ENCODE measurements around the gene CCDC167. TPM values are rescaled to one million over a fixed set of nuclear protein-coding genes. Genes with fewer than 3 reads are reported as not detected.

Gene CCDC167
- total RNA-seq, 1 donor from 2014 or later, result 28.4 TPM

DNA sequence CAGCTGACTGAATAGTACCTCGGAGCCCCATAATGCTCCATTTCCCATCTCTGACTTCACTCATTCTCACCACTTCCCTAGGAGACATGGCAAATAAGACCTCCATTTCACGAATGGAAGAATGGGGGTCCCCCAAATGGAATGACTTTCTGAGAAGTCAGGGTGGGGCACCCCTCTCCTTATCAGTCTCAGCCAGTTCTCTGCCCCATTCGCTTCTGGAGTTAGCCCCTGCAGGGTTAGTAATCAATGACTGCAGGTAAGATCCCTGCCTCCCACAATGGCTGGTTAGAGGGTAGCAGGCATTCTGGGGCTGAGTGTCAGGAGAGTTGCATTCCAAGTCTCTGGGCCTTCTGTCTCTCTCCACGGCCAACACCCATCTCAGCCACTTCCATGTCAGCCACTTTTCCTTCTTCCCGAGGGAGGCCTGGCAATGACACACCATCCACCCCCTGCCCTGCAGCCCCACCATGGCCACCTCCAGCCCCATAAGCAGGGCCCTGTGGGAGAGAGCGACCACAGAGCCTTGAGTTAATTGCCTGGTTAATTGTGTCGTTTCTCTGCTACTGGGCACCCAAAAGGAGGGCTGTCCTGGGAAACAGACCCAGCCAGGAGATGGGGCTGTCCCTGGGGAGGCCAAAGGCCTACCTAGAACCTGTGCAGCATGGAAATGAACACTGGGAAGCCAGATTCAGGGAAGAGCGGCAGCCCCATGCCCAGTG is 13.4 kb downstream of the CCDC167 start:
- Histone ChIP-seq H3K27me3 (no peaks in the 10 kb centered on the region), H3K9me3 (no peaks in the 10 kb centered on the region), H3K36me3 (peaks cover 24 to 32% of the 10 kb centered on the region in 2 donors), H3K4me3 (no peak overlapping the region), H3K4me1 (no peaks in the 10 kb centered on the region), H3K27ac (no peak overlapping the region)
- intact Hi-C loops (cut with DNase I), result loop anchor here (10.0 kb wide), 1 partner anchor 1009 kb away; no protein-coding TSS in a partner anchor
- TF ChIP-seq, protein P1, sequence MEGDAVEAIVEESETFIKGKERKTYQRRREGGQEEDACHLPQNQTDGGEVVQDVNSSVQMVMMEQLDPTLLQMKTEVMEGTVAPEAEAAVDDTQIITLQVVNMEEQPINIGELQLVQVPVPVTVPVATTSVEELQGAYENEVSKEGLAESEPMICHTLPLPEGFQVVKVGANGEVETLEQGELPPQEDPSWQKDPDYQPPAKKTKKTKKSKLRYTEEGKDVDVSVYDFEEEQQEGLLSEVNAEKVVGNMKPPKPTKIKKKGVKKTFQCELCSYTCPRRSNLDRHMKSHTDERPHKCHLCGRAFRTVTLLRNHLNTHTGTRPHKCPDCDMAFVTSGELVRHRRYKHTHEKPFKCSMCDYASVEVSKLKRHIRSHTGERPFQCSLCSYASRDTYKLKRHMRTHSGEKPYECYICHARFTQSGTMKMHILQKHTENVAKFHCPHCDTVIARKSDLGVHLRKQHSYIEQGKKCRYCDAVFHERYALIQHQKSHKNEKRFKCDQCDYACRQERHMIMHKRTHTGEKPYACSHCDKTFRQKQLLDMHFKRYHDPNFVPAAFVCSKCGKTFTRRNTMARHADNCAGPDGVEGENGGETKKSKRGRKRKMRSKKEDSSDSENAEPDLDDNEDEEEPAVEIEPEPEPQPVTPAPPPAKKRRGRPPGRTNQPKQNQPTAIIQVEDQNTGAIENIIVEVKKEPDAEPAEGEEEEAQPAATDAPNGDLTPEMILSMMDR (IDR thresholded peaks at IDR 0.05), result no peak
- DNase-seq (ENCODE audit: low spot score in 2 of 2), result no peak

DNA sequence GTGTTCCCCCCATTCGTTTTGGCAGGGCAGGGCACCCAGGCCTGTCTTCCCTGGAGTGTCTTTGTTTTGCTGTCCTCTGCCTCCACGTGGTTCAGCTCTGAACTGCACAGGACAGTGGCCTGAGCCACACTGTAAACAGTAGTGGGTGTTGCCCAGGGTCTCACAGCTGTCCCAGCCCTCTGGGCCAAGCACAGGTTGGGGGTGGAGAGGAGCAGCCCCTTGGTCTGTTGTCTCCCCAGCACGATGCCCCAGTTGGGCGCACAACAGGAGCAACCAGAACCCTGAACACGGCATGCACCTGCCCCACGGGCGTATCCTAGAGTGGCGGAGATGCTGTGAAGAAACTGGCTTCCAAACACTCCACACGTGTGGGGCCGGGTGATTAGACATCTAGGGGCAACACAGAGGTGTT is 14.4 kb downstream of the CCDC167 start:
- intact Hi-C loops (cut with DNase I), result loop anchor here (10.0 kb wide), 1 partner anchor 1010 kb away; no protein-coding TSS in a partner anchor
- no peak for DNase-seq (ENCODE audit: low spot score in 2 of 2)
- no peaks in the 10 kb centered on the region for H3K27me3 ChIP-seq
- TF ChIP-seq, protein P1 (IDR thresholded peaks at IDR 0.05), result no peak
- no peaks in the 10 kb centered on the region for H3K4me1 ChIP-seq
- no peaks in the 10 kb centered on the region for H3K9me3 ChIP-seq
- no peak overlapping the region for H3K4me3 ChIP-seq
- peaks cover 33 to 40% of the 10 kb centered on the region in 2 donors for H3K36me3 ChIP-seq
- no peak overlapping the region for H3K27ac ChIP-seq

DNA sequence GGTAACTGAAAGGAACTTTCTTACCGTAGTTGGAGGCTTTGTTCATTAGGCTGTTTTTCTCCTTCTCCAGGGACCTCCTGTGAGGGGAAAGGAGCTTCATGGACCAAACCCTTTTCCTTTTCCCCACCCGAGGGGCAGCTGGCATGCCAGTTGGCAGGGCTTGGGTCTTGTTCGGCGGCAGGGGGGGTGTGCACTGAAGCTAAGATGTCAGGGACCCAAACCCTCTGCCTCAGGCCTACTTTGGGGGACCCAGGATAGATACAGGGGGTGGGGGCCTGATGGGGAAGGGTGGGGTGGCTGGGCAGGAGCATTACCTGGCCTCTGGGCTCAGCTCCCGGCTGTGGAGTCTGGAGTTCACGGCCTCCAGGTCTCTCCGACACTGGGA is 14.9 kb downstream of the CCDC167 start:
- Histone ChIP-seq H3K4me3 (no peak overlapping the region), H3K4me1 (no peaks in the 10 kb centered on the region), H3K27me3 (no peaks in the 10 kb centered on the region), H3K36me3 (peaks cover 38 to 45% of the 10 kb centered on the region in 2 donors), H3K9me3 (no peaks in the 10 kb centered on the region), H3K27ac (no peak overlapping the region)
- intact Hi-C loops (cut with DNase I), result loop anchor here (1.0 to 10.0 kb wide), 3 partner anchors 82 to 1010 kb away; no protein-coding TSS in a partner anchor
- TF ChIP-seq, protein P1 (IDR thresholded peaks at IDR 0.05), result no peak
- no peak for DNase-seq (ENCODE audit: low spot score in 2 of 2)

DNA sequence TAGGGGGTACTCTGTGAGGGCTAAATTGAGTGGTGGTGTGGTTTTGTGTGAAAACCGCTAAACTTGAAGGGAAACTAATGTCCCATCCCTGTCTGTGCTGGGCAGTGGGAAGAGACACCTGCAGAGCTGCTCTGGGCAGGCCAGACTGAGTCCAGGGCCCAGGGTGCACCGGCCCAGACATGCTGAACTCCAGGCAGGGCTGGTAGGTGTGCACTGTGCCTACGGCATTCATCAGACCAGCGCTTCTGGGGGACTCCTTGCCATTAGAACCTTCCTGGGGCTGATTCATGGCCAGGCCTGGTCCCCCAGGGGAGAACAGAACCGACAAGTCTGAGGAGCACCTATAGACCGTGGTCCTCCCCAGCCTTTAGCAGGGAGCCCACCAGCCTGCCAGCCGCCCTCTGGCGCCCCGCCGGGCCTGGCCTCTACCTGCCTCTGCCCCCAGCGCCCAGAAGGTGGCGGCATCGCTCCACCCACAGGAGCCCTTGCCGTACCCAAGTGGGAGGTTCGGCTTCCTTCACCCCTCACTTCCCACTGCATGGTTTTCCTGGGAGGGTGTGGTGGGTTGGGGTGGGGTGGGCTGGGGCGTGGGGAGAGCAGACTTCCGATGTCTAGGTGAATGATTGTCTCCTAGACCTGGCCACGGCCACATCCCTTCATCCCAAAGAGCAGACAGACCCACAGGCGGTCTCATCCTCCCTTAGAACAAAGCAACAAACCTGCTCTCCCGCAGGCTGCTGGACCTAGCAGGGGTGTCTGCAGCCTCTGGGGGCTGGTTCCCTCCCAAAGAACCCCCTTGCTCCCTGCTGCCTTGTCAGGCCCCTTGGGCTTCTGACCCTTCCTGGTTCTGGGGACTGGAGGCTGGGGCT is 15.5 kb downstream of the CCDC167 start:
- TF ChIP-seq, protein P1 (IDR thresholded peaks at IDR 0.05), result peak; percentile 63 to 80 (median 67)
- intact Hi-C loops (cut with DNase I), result loop anchor here (1.0 to 10.0 kb wide), 3 partner anchors 82 to 1011 kb away; no protein-coding TSS in a partner anchor
- H3K4me3 ChIP-seq, result no peak overlapping the region
- H3K27me3 ChIP-seq, result no peaks in the 10 kb centered on the region
- H3K9me3 ChIP-seq, result no peaks in the 10 kb centered on the region
- H3K4me1 ChIP-seq, result no peaks in the 10 kb centered on the region
- no peak for DNase-seq (ENCODE audit: low spot score in 2 of 2)
- H3K36me3 ChIP-seq, result peaks cover 45 to 51% of the 10 kb centered on the region in 2 donors
- no peak overlapping the region for H3K27ac ChIP-seq

DNA sequence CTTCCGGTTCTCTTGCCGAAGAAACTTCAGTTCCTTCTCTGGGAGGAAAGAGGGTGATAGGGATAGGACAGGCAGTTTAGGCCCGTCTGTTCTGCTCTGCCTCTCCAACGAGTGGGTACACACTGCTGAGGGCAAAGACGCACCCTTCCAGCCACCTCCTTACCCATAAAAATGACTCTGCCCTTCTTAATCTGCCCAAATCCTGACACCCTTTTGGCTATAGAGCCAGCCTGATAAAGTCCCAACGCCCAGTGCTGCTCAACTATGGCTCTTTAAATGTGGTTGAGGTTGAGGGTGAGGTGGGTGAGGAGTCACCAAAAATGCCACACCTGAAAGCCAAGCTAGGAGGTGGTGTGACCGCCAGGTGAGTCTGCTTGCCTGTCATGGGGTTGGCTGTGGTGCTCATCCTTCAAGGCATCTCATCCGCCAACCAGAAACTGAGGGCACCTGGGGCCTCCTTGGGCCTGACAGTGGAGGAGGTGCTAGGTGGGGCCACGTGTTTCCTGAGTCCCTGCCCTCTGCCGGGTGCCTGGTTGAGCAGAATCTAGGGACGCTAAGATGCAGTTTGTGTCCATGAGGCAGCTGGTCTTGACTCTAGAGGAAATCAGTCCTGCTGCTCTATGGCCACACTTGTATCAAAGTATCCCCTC is 16.3 kb downstream of the CCDC167 start:
- Histone ChIP-seq H3K4me3 (no peak overlapping the region), H3K27ac (no peak overlapping the region), H3K36me3 (peaks cover 52 to 59% of the 10 kb centered on the region in 2 donors), H3K27me3 (no peaks in the 10 kb centered on the region), H3K9me3 (no peaks in the 10 kb centered on the region), H3K4me1 (no peaks in the 10 kb centered on the region)
- TF ChIP-seq, protein P1 (IDR thresholded peaks at IDR 0.05), result no peak
- no peak for DNase-seq (ENCODE audit: low spot score in 2 of 2)
- intact Hi-C loops (cut with DNase I), result loop anchor here (10.0 kb wide), 1 partner anchor 1011 kb away; no protein-coding TSS in a partner anchor
